CD1c-positive myeloid dendritic cell (primary cell): Measurements from ENCODE around the gene H1-8.
A peak's percentile ranks its signal among the peaks of the same experiment; 100 is the strongest.

Source experiments
- DNase-seq: peaks from one replicate; pipeline ENCODE4 v3.0.0-alpha.2; 2016; ENCODE audit errors: extremely low spot score

H1-8 gene

DNA sequence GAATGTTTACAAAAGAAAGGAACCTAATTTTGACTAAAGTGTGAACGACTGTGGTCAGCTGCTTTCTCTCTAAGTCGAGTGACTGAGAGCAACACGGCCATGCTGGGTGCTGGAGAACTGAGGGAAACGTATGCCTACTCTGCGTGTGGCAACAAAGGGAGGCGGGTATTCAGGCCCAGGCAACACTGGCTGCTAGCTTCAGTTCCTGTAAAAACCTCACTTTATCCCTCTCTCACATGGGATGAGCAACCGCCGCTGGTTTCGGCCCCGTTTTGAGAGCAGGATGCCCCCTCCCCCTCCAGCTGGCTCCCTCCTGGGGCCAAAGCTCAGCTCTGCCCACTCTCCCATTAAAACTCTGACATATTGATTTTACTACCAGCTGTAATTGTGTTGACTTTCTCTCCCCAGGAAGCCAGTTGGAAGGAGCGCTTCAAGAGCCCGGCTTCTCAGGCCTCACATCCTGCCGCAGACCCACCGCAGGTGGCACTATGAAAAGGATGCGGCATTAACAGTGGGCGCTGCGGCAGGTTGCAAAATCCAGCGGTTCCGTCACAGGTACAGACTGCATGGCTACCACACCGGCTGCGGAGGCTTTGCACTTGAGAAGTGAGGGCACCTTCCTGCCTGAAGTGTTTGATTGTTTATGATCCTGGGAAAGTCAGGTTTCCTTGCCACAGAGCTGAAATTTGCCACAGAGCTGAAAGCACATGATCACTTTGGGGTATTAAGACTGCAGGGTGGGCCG is 50.8 kb downstream of the H1-8 start:
- DNase-seq, result peak; percentile 86

DNA sequence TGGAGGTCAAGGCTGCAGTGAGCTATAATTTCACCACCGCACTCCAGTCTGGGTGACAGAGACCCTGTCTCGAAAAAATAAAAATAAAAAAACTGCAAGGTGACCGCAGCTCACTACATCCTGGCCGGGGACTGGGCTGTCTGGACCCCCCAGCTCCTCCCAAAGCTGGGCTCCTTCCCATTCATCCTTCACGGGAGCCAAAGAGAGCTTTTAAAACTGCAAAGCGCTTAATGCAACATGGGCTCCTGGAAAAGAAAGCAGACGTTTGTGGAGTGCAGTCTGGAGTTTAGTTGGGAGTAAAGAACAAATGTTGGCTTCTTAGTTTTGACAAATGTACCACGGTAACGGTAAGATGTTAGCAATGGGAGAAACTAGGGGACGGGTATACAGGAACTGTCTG is 51.4 kb downstream of the H1-8 start:
- DNase-seq, result no peak

DNA sequence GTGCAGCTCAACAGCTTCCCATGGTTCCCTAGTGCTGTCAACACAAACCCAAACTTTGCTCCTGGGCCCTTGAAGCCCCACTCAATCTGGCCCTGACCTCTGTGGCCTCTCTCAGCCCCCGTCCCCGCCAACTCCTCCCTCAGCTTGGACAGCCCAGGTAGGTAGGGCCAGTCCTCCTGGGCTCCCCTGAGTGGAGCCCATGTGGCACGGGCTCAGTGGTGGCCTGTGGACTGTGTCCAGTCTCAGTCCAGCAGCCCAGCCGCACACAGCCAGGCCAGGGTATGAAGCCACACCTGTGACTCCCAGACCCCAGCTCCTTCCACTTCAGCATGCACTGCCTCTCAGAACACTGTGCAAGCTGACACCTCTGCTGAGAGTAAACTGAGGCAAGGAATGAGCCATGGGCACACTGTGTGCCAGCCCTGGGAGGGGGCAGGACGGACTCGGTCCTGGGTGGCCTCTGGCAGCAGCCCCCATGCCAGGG is 52.0 kb downstream of the H1-8 start:
- DNase-seq, result no peak

DNA sequence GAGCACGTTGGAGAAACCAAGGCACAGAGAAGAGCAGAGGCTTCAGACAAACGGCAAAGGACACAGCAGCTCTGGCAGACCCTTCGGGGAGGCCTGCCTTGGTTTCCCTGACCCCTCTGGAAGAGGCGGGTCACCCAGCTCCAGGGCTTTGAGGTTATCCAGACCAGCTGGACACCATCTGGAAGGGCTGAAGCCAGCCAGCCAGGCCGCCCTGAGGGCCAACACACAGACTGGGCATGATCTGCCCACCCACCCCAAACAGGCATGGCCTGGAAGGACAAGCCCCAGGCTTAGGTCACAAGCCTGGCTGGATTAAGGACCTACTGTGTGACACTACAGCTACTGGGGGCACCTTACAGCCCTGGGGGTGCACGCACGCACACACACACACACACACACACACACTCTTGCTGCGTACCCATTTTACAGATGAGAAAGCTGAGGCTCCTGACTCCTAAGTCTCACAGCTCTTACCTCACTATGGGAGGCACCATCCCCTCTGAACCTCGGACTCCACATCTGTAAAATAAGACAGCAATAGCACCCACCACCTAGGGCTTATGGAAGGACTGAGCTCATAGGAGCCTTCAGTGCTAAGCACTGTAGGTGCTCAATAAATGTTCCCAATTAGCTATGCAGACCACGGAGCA is 52.7 kb downstream of the H1-8 start:
- DNase-seq, result no peak

DNA sequence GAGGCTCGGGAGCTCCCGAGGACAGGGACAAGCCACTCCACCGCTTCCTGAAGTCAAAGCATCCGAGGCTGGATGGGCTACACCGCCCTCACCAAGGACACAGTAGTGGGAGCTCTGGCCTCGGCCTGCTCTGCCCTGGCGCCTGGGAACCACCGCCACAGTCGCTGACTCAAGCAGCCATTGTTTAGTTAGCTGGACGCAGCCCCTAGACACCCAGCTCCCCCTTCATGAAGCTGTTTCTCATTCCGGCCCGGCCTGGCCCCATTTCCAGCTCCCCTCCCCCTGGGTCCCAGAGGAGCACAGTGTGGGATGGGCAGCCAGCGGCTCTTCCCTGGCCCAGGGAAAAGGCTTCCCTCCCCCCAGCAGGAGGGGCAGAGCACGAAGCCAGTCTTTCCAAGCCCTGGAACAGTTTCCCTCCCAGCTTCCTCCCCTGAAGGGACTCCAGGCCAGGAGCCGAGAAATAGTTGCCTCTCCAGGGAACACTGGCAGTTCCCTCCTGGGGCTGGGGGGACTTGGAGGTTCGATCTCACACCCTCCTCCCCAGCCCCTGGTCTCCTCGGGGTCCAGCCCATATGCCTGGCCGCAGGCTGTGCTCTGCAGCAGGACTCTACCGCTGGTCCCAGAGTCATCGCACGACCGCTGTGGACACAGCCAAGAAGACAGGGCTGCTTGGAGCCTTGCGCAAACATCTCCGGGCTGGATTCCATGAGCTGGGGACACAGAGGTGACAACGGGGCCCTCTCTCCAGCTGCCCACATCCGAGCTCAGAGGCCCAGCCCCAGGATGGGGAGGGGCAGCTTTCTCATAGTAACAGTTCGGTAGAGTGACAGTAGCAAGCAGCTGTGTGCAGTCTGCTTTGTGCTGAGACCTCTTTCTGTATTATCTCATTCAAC is 53.5 kb downstream of the H1-8 start:
- peak; percentile 56 for DNase-seq

DNA sequence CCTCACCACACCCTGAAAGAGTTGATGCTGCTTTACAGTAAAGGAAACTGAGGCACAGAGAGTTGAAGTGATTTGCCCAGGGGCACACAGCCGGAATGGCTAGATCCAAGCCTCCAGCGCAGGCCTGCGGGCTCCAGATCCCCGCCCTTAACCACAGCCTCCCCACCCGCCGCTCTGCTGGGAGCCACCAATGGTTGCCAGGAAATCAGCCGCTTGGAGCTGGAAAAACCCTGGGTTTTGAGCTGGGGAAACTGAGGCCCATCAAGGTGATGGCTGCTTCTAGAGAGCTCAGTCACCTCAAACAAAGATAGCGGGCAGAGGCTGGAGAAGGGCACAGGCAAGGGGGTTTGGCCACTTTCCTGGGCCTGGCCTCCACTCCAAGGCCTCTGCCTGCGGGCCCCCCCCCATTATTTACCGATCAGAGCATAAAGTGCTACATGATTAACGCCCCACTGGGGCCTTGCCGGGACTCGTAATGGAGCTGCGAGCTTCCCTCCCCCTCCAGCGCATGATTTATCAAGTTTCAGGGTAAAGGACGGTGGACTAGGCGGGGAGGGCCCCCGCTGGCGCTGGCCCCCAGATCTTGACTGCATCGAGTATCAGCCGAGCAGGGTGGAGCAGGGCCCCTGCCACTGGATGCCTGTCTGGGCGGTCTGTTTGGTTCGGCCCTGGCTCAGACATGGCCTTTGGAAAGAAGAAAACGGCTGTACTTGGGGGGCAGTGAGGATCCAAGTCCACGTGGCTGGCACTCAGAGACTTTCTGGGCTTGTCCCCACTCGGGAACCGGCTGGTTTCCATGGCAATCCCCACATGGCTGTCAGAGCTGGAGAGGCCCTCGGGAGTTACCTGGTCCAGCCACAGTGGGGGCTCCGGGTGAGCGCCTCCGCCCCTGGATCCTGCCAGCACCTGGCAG is 54.4 kb downstream of the H1-8 start:
- DNase-seq, result no peak

DNA sequence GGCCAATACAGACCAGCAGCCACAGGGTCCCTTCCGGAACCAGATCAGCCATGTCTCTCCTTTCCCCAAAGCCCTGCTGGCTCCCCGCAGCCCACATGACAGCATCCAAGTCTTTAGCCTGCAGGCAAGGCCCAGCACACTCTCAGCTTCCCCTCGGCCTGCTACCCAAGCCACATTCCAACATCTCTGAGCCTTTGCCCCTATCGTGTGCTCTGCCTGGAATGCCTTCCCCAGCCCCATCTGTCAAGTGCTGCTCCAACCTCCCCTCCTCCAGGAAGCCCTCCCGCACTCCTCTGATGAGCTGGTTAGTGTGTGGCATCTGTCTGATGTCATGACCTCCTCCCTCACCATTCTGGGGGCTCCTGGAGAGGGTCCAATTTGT is 55.0 kb downstream of the H1-8 start:
- DNase-seq, result no peak

DNA sequence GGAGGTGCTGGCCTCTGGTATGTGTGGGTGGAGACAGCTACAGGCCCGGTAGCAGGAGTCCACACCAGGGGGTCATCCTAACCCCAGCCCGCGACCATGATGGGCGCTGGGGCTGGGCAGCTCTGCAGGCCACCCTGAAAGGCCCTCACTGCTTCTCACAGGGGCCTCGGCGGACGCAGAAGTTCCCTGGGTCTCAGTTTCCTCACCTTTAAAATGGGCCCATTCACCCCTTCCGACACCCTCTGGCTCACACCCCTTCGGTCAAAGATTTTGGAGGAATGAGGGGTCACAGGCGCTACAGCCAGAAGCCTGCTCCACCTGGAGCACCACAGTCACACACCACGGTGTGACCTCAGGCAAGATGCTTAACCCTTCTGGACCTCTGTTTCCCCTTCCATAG is 55.5 kb downstream of the H1-8 start:
- no peak for DNase-seq

DNA sequence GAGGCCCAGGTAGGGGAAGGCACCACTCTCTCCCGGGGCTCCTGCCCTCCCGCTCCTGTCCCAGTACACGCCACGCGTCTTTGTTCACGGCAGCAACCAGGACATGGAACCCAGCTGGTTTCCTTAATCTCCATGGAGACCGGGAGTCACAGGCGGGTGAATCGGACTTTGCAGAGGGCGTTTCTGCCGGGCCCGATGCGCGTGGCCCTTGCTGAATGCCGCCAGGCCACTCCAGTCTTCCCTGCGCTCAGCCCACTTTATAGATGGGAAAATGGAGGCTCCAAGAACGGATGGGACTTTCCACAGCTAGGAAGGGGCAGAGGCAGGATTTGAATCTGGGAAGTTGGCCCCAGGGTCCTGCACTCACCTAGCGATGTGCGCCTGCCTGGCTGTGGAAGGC is 56.1 kb downstream of the H1-8 start:
- no peak for DNase-seq

DNA sequence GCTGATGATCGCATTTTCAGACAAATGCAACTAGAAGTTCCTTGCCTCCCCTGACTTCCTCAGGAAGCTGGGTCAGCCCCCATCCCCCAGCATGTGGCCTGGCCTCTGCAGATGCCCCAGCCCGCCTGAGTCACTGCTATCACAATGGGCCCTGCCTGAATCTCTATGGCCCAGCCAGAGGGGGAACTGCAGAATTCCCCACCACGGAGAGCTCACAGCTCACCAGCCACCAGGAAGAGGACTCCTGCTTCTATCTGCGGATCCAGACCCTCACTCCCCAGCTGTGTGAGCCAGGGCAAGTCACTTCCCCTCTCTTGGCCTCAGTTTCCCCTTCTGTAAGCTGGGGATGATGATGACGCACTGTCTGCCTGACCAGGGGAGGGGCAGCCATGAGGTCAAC is 56.6 kb downstream of the H1-8 start:
- peak; percentile 93 for DNase-seq

DNA sequence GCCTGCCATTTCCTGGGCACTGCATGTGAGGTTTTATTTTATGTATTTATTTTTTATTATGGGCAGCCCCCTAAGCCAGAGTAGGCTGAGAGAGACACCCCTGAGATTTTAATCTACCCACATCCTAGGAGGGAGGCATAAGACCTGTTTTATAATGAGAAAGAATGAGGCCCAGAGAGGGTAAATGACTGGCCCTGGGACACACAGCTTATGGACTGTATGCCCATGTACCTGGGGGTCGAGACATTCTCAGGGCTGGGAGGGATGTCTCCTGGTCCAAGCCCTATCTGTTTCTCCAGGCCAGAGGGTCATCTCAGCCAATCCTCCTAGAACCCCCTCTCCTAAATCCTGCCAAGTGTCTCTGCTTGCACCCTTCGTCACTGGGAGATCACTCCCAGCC is 57.4 kb downstream of the H1-8 start:
- DNase-seq, result no peak
